HepG2 (cell line): ENCODE measurements around the gene FAM83C. TPM values are rescaled to one million over a fixed set of nuclear protein-coding genes. Genes with fewer than 3 reads are reported as not detected.

Experiments used
- HES4 ChIP-seq: sonication (generic); formaldehyde crosslinking; IDR thresholded peaks from 2 replicates; pipeline ENCODE4 v1.9.0; 2021; ENCODE audit warnings: mild to moderate bottlenecking, missing genetic modification reagents, borderline replicate concordance
- IKZF1 ChIP-seq: fragments of 450-650 bp; IDR thresholded peaks from 2 replicates; pipeline ENCODE4 v1.7.1; 2016
- KDM3A ChIP-seq: IDR thresholded peaks from 2 replicates; pipeline ENCODE4 v1.6.1; 2018; ENCODE audit warnings: low read depth, missing compliant biosample characterization
- RFX3 ChIP-seq: IDR thresholded peaks from 2 replicates; pipeline ENCODE4 v1.6.1; 2016; ENCODE audit warnings: missing biosample characterization, missing genetic modification reagents
- YEATS2 ChIP-seq: sonication (generic); formaldehyde crosslinking; IDR thresholded peaks from 2 replicates; pipeline ENCODE4 v1.4.0; 2020; ENCODE audit warnings: missing genetic modification reagents, borderline replicate concordance
- ZFP36L2 ChIP-seq: sonication (generic); formaldehyde crosslinking; IDR thresholded peaks from 2 replicates; pipeline ENCODE4 v1.4.0; 2020; ENCODE audit warnings: missing genetic modification reagents
- ZFP41 ChIP-seq: sonication (generic); formaldehyde crosslinking; IDR thresholded peaks from 2 replicates; pipeline ENCODE4 v1.4.0; 2020; ENCODE audit warnings: mild to moderate bottlenecking, missing genetic modification reagents, borderline replicate concordance
- ZNF282 ChIP-seq: fragments of 450-650 bp; IDR thresholded peaks from 2 replicates; pipeline ENCODE4 v1.6.1; 2018; ENCODE audit not compliant: partially characterized antibody
- ZNF292 ChIP-seq: sonication (generic); formaldehyde crosslinking; IDR thresholded peaks from 2 replicates; pipeline ENCODE4 v1.8.1; 2022; ENCODE audit warnings: mild to moderate bottlenecking, low read depth, missing genetic modification reagents, borderline replicate concordance
- ZNF605 ChIP-seq: sonication (generic); formaldehyde crosslinking; IDR thresholded peaks from 2 replicates; pipeline ENCODE4 v1.8.0; 2022; ENCODE audit warnings: mild to moderate bottlenecking, missing genetic modification reagents
- ZNF724P ChIP-seq: sonication (generic); formaldehyde crosslinking; IDR thresholded peaks from 2 replicates; pipeline ENCODE4 v1.8.0; 2022; ENCODE audit warnings: missing genetic modification reagents, borderline replicate concordance
- polyA plus RNA-seq, 8 experiments: library from polyadenylated mRNA; depleted of rRNA in 3 of 8; stranded (reverse) in 7 of 8; unstranded in 1 of 8; fragments of >200 nt; fragmentation: Illumina TruSeq in 4 of 8; extraction: Trizol in 4 of 8; gene quantifications; 2 replicates each; pipeline versions ENCODE4 v1.2.1 to v1.2.3, GENCODE V29; 2011 to 2016; ENCODE audit warnings: low read depth in 4 of 8, missing spikeins in 1 of 8, mixed read lengths in 1 of 8; ENCODE audit not compliant: insufficient read depth in 1 of 8
- total RNA-seq, 5 experiments: library from RNA; depleted of rRNA; stranded (reverse); fragments of >200 nt; fragmentation: Illumina TruSeq; extraction: Trizol; gene quantifications; 2 replicates each; pipeline ENCODE4 v1.2.3, GENCODE V29; 2016; ENCODE audit warnings: low read depth in 1 of 5
- TF ChIP-seq, protein P1 (sequence below): sonication (generic); formaldehyde crosslinking; IDR thresholded peaks from 2 replicates; pipeline ENCODE4 v1.5.0; 2020; ENCODE audit warnings: mild to moderate bottlenecking, missing genetic modification reagents
- TF ChIP-seq, protein P2 (sequence below): sonication (generic); formaldehyde crosslinking; IDR thresholded peaks from 2 replicates; pipeline ENCODE4 v1.4.0; 2020; ENCODE audit warnings: missing genetic modification reagents, borderline replicate concordance
- TF ChIP-seq, protein P3 (sequence below): fragments of 450-650 bp; IDR thresholded peaks from 2 replicates; pipeline ENCODE4 v1.6.1; 2017
- TF ChIP-seq, protein P4 (sequence below): sonication (generic); formaldehyde crosslinking; IDR thresholded peaks from 2 replicates; pipeline ENCODE4 v1.4.0; 2020; ENCODE audit warnings: missing genetic modification reagents
- TF ChIP-seq, protein P5 (sequence below): sonication (generic); IDR thresholded peaks from 2 replicates; pipeline ENCODE4 v1.6.1; 2016; ENCODE audit warnings: low read depth, borderline replicate concordance
- TF ChIP-seq, protein P6 (sequence below): sonication (generic); formaldehyde crosslinking; IDR thresholded peaks from 2 replicates; pipeline ENCODE4 v1.4.0; 2020; ENCODE audit warnings: mild to moderate bottlenecking, missing genetic modification reagents
- TF ChIP-seq, protein P7 (sequence below): IDR thresholded peaks from 2 replicates; pipeline ENCODE4 v1.6.1; 2016; ENCODE audit warnings: control low read depth

FAM83C gene
- total and polyA plus RNA-seq, 2 of the 13 experiments (the other 11 are each of a cell fraction or from before 2014, with no cell fraction given) = 0.04 TPM; not detected in 1

DNA sequence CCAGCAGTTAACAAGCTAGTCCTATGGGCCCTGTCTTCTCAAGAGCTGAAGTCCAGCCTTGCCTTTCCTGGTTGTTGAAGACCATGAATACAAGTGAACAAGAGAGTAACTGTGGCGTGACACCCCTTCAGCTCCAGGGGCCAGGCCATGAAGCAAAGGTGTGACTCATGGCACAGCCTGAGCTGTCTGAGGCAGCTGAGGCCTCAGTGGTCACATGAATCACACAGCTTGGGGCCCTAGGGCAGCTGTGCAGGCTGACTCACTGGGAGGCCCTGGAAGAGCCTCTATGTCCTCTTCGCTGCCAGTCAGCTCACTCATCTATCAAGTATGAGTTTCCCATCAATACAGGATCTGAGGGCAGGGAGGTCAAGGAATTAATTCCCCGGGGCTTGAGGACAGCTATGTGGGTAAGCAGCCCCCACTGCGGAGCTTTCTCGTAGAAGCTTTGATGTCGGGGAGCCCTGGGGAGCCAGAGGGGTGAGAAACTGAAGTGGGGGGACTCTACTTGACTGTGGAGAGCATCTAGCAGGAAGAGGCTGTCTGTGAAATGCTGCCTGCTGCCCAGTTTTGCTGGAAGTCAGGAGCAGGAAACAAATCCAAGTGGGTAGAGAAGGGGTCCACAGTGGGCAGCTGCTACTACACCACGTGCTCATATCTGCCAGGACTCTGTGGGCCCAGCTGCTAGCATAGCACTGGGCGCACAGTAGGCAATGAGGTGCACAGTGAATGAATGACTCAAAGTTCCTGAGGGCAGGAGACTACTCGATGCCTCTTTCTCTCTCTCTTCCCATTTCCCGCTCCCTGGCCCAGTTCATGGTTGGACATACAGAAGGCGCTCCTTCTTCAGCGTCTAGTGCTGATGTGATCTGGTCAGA is 13.7 kb upstream of the FAM83C start (continued):
- TF ChIP-seq, protein P1, sequence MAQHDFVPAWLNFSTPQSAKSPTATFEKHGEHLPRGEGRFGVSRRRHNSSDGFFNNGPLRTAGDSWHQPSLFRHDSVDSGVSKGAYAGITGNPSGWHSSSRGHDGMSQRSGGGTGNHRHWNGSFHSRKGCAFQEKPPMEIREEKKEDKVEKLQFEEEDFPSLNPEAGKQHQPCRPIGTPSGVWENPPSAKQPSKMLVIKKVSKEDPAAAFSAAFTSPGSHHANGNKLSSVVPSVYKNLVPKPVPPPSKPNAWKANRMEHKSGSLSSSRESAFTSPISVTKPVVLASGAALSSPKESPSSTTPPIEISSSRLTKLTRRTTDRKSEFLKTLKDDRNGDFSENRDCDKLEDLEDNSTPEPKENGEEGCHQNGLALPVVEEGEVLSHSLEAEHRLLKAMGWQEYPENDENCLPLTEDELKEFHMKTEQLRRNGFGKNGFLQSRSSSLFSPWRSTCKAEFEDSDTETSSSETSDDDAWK = no peak
- TF ChIP-seq KDM3A (CRISPR knock-in tag) = 0 out of 2 replicates have a peak, but pooled peaks have one; percentile 63
- no peak for TF ChIP-seq IKZF1
- TF ChIP-seq, protein P2, sequence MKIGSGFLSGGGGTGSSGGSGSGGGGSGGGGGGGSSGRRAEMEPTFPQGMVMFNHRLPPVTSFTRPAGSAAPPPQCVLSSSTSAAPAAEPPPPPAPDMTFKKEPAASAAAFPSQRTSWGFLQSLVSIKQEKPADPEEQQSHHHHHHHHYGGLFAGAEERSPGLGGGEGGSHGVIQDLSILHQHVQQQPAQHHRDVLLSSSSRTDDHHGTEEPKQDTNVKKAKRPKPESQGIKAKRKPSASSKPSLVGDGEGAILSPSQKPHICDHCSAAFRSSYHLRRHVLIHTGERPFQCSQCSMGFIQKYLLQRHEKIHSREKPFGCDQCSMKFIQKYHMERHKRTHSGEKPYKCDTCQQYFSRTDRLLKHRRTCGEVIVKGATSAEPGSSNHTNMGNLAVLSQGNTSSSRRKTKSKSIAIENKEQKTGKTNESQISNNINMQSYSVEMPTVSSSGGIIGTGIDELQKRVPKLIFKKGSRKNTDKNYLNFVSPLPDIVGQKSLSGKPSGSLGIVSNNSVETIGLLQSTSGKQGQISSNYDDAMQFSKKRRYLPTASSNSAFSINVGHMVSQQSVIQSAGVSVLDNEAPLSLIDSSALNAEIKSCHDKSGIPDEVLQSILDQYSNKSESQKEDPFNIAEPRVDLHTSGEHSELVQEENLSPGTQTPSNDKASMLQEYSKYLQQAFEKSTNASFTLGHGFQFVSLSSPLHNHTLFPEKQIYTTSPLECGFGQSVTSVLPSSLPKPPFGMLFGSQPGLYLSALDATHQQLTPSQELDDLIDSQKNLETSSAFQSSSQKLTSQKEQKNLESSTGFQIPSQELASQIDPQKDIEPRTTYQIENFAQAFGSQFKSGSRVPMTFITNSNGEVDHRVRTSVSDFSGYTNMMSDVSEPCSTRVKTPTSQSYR (CRISPR knock-in tag) = peak; percentile 3; the same call in 1 of the 2 replicates
- peak; percentile 92; the same call in 1 of the 2 replicates for TF ChIP-seq YEATS2 (CRISPR knock-in tag)
- TF ChIP-seq, protein P3, sequence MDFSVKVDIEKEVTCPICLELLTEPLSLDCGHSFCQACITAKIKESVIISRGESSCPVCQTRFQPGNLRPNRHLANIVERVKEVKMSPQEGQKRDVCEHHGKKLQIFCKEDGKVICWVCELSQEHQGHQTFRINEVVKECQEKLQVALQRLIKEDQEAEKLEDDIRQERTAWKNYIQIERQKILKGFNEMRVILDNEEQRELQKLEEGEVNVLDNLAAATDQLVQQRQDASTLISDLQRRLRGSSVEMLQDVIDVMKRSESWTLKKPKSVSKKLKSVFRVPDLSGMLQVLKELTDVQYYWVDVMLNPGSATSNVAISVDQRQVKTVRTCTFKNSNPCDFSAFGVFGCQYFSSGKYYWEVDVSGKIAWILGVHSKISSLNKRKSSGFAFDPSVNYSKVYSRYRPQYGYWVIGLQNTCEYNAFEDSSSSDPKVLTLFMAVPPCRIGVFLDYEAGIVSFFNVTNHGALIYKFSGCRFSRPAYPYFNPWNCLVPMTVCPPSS = no peak
- TF ChIP-seq, protein P4, sequence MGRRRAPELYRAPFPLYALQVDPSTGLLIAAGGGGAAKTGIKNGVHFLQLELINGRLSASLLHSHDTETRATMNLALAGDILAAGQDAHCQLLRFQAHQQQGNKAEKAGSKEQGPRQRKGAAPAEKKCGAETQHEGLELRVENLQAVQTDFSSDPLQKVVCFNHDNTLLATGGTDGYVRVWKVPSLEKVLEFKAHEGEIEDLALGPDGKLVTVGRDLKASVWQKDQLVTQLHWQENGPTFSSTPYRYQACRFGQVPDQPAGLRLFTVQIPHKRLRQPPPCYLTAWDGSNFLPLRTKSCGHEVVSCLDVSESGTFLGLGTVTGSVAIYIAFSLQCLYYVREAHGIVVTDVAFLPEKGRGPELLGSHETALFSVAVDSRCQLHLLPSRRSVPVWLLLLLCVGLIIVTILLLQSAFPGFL (CRISPR knock-in tag) = no peak
- no peak for TF ChIP-seq ZFP41 (CRISPR knock-in tag)
- no peak for TF ChIP-seq ZFP36L2 (CRISPR knock-in tag)
- no peak for TF ChIP-seq ZNF292 (CRISPR knock-in tag)
- peak; percentile 11; the same call in 1 of the 2 replicates for TF ChIP-seq HES4 (CRISPR knock-in tag)
- TF ChIP-seq, protein P5, sequence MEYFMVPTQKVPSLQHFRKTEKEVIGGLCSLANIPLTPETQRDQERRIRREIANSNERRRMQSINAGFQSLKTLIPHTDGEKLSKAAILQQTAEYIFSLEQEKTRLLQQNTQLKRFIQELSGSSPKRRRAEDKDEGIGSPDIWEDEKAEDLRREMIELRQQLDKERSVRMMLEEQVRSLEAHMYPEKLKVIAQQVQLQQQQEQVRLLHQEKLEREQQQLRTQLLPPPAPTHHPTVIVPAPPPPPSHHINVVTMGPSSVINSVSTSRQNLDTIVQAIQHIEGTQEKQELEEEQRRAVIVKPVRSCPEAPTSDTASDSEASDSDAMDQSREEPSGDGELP = peak; percentile 95
- 0 out of 2 replicates have a peak, but pooled peaks have one; percentile 24 for TF ChIP-seq RFX3
- TF ChIP-seq, protein P6, sequence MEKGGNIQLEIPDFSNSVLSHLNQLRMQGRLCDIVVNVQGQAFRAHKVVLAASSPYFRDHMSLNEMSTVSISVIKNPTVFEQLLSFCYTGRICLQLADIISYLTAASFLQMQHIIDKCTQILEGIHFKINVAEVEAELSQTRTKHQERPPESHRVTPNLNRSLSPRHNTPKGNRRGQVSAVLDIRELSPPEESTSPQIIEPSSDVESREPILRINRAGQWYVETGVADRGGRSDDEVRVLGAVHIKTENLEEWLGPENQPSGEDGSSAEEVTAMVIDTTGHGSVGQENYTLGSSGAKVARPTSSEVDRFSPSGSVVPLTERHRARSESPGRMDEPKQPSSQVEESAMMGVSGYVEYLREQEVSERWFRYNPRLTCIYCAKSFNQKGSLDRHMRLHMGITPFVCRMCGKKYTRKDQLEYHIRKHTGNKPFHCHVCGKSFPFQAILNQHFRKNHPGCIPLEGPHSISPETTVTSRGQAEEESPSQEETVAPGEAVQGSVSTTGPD (CRISPR knock-in tag) = peak; percentile 78; the same call in 1 of the 2 replicates
- TF ChIP-seq ZNF724P = no peak
- no peak for TF ChIP-seq ZNF605 (CRISPR knock-in tag)
- TF ChIP-seq ZNF282 = no peak
- TF ChIP-seq, protein P7, sequence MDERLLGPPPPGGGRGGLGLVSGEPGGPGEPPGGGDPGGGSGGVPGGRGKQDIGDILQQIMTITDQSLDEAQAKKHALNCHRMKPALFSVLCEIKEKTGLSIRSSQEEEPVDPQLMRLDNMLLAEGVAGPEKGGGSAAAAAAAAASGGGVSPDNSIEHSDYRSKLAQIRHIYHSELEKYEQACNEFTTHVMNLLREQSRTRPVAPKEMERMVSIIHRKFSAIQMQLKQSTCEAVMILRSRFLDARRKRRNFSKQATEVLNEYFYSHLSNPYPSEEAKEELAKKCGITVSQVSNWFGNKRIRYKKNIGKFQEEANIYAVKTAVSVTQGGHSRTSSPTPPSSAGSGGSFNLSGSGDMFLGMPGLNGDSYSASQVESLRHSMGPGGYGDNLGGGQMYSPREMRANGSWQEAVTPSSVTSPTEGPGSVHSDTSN = no peak
